Trophoblast cell (in vitro differentiated cells and primary cell): ENCODE data around the gene GDI2.
"Not testable (repeated sequence)": the region's sequence is repeated elsewhere in the genome, so short reads cannot be mapped to it uniquely, and the experiment has no call there.

Source experiments
- DNase-seq, 2 donors: peaks; one replicate each; pipeline ENCODE4 v3.0.0-alpha.2; 2016
- H2AFZ ChIP-seq: 2 replicates; pipeline ENCODE4 v1.6.1; 2013; ENCODE audit warnings: low read length, moderate library complexity, mild to moderate bottlenecking; ENCODE audit not compliant: insufficient read depth, poor library complexity
- H2AK5ac ChIP-seq: 2 replicates; pipeline ENCODE4 v1.6.1; 2013; ENCODE audit warnings: mild to moderate bottlenecking, low read length
- H2BK120ac ChIP-seq: 2 replicates; pipeline ENCODE4 v1.6.1; 2013; ENCODE audit warnings: low read length, mild to moderate bottlenecking, moderate library complexity; ENCODE audit not compliant: insufficient read depth, poor library complexity
- H2BK12ac ChIP-seq: 2 replicates; pipeline ENCODE4 v1.6.1; 2013; ENCODE audit warnings: mild to moderate bottlenecking, low read length, moderate library complexity
- H2BK5ac ChIP-seq: 2 replicates; pipeline ENCODE4 v1.6.1; 2013; ENCODE audit warnings: low read length, low read depth, moderate library complexity, mild to moderate bottlenecking; ENCODE audit not compliant: poor library complexity
- H3K14ac ChIP-seq: 2 replicates; pipeline ENCODE4 v1.6.1; 2013; ENCODE audit warnings: mild to moderate bottlenecking, low read length
- H3K18ac ChIP-seq: 2 replicates; pipeline ENCODE4 v1.6.1; 2013; ENCODE audit warnings: mild to moderate bottlenecking, low read length
- H3K23ac ChIP-seq: 2 replicates; pipeline ENCODE4 v1.6.1; 2013; ENCODE audit warnings: low read length
- H3K27ac ChIP-seq: 2 replicates; pipeline ENCODE4 v1.5.1; 2013; ENCODE audit warnings: low read depth, mild to moderate bottlenecking, inconsistent platforms, low read length, moderate library complexity
- H3K27me3 ChIP-seq: 2 replicates; pipeline ENCODE4 v1.6.1; 2013; ENCODE audit warnings: inconsistent platforms, mild to moderate bottlenecking, low read length, moderate library complexity; ENCODE audit not compliant: insufficient read depth
- H3K36me3 ChIP-seq, 2 experiments: 1 replicate in 1 of 2; 2 replicates in 1 of 2; pipeline ENCODE4 v1.6.1; 2013; ENCODE audit warnings: low read length in 2 of 2, mild to moderate bottlenecking in 2 of 2, moderate library complexity in 1 of 2; ENCODE audit not compliant: insufficient read depth in 2 of 2, control insufficient read depth in 1 of 2
- H3K4ac ChIP-seq: 2 replicates; pipeline ENCODE4 v1.6.1; 2013; ENCODE audit warnings: low read depth, mild to moderate bottlenecking, low read length, moderate library complexity
- H3K4me1 ChIP-seq, 2 experiments: 1 replicate in 1 of 2; 2 replicates in 1 of 2; pipeline ENCODE4 v1.6.1; 2013; ENCODE audit warnings: low read length in 2 of 2, mild to moderate bottlenecking in 2 of 2, moderate library complexity in 1 of 2; ENCODE audit not compliant: insufficient read depth in 2 of 2, control insufficient read depth in 1 of 2
- H3K4me2 ChIP-seq: 2 replicates; pipeline ENCODE4 v1.6.1; 2013; ENCODE audit warnings: inconsistent platforms, mild to moderate bottlenecking, low read length, moderate library complexity
- H3K4me3 ChIP-seq: 2 replicates; pipeline ENCODE4 v1.5.1; 2013; ENCODE audit warnings: mild to moderate bottlenecking, low read depth, low read length, inconsistent platforms
- H3K79me1 ChIP-seq: one replicate; pipeline ENCODE4 v1.6.1; 2013; ENCODE audit warnings: low read length
- H3K79me2 ChIP-seq: 2 replicates; pipeline ENCODE4 v1.6.1; 2013; ENCODE audit warnings: low read length, mild to moderate bottlenecking; ENCODE audit not compliant: control insufficient read depth, insufficient read depth, poor library complexity
- H3K9ac ChIP-seq: 2 replicates; pipeline ENCODE4 v1.6.1; 2013; ENCODE audit warnings: mild to moderate bottlenecking, low read length
- H3K9me3 ChIP-seq: 2 replicates; pipeline ENCODE4 v1.6.1; 2013; ENCODE audit warnings: low read depth, mild to moderate bottlenecking, control low read depth, inconsistent platforms, low read length; ENCODE audit not compliant: insufficient read depth
- H4K12ac ChIP-seq: 2 replicates; pipeline ENCODE4 v1.6.1; 2013; ENCODE audit warnings: low read depth, mild to moderate bottlenecking, low read length, moderate library complexity
- H4K8ac ChIP-seq: 2 replicates; pipeline ENCODE4 v1.6.1; 2013; ENCODE audit warnings: low read depth, mild to moderate bottlenecking, low read length, moderate library complexity
- H4K91ac ChIP-seq: one replicate; pipeline ENCODE4 v1.6.1; 2013; ENCODE audit warnings: low read depth, mild to moderate bottlenecking, low read length, moderate library complexity
- whole genome bisulfite sequencing: extraction: QIAGEN DNeasy Blood & Tissue Kit; methylation state at CpG from one replicate; pipeline ENCODE4 v1.1.7; 2013; ENCODE audit warnings: missing lambda C conversion rate; ENCODE audit not compliant: insufficient read length, insufficient coverage; ENCODE audit errors: extremely low coverage; 5-methylcytosine and 5-hydroxymethylcytosine counted together

Gene GDI2

GRCh38 chr10:5808783-5809392 is 4.3 kb downstream of the GDI2 start:
- not testable (repeated sequence) for H2BK12ac ChIP-seq, H4K8ac ChIP-seq, H3K9ac ChIP-seq, H3K4me1 ChIP-seq, H2AFZ ChIP-seq, H3K4me3 ChIP-seq, H4K91ac ChIP-seq, H3K9me3 ChIP-seq, H3K27me3 ChIP-seq, H3K14ac ChIP-seq, H2BK120ac ChIP-seq, H2BK5ac ChIP-seq, H4K12ac ChIP-seq, H2AK5ac ChIP-seq, H3K4me2 ChIP-seq, H3K27ac ChIP-seq, H3K23ac ChIP-seq, H3K18ac ChIP-seq, DNase-seq
- Histone ChIP-seq H3K79me2 (peaks cover 30% of the 10 kb centered on the region), H3K36me3 (peaks cover 9 to 14% of the 10 kb centered on the region in 2 experiments), H3K79me1 (peaks cover 11% of the 10 kb centered on the region), H3K4ac (peak overlapping the region; percentile 96)
- no CpG with 5 or more reads among the region's 7 CpGs for WGBS

- Histone ChIP-seq H2AFZ (no peak overlapping the region), H2AK5ac (no peak overlapping the region), H4K91ac (no peak overlapping the region), H3K79me1 (no peaks in the 10 kb centered on the region), H3K27me3 (no peaks in the 10 kb centered on the region), H3K14ac (no peak overlapping the region), H2BK12ac (no peak overlapping the region), H3K79me2 (peaks cover 20% of the 10 kb centered on the region), H3K27ac (no peak overlapping the region), H3K4ac (peak overlapping the region; percentile 21), H3K9me3 (no peaks in the 10 kb centered on the region), H3K4me1 (peaks cover 0 to 5% of the 10 kb centered on the region in 2 experiments), H2BK5ac (no peak overlapping the region), H3K18ac (no peak overlapping the region), H3K9ac (no peak overlapping the region), H4K12ac (no peak overlapping the region), H3K23ac (no peak overlapping the region), H4K8ac (no peak overlapping the region), H3K4me3 (no peak overlapping the region), H3K36me3 (peaks cover 10 to 14% of the 10 kb centered on the region in 2 experiments), H3K4me2 (no peak overlapping the region), H2BK120ac (no peak overlapping the region)
- WGBS: no CpG with 5 or more reads among the region's 2 CpGs
- no peak for DNase-seq
Observed at GRCh38 chr10:5806745-5807144, 6.5 kb downstream of the GDI2 start.

GRCh38 chr10:5805711-5806110 is 7.5 kb downstream of the GDI2 start:
- no peak overlapping the region for H3K23ac ChIP-seq
- H3K79me1 ChIP-seq: no peaks in the 10 kb centered on the region
- H3K27me3 ChIP-seq: no peaks in the 10 kb centered on the region
- H3K9me3 ChIP-seq: no peaks in the 10 kb centered on the region
- H2BK5ac ChIP-seq: no peak overlapping the region
- H3K14ac ChIP-seq: no peak overlapping the region
- H2AFZ ChIP-seq: no peak overlapping the region
- DNase-seq: no peak
- no peak overlapping the region for H3K27ac ChIP-seq
- H3K9ac ChIP-seq: no peak overlapping the region
- H3K18ac ChIP-seq: no peak overlapping the region
- H4K12ac ChIP-seq: no peak overlapping the region
- no peak overlapping the region for H2AK5ac ChIP-seq
- peaks cover 15 to 20% of the 10 kb centered on the region in 2 experiments for H3K36me3 ChIP-seq
- no peak overlapping the region for H2BK12ac ChIP-seq
- no peak overlapping the region for H3K4me2 ChIP-seq
- no peak overlapping the region for H4K8ac ChIP-seq
- H4K91ac ChIP-seq: no peak overlapping the region
- H2BK120ac ChIP-seq: no peak overlapping the region
- H3K4me3 ChIP-seq: no peak overlapping the region
- peaks cover 0 to 3% of the 10 kb centered on the region in 2 experiments for H3K4me1 ChIP-seq
- H3K4ac ChIP-seq: peak overlapping the region; percentile 97
- peaks cover 18% of the 10 kb centered on the region for H3K79me2 ChIP-seq
- WGBS: no CpG with 5 or more reads among the region's 4 CpGs

- Histone ChIP-seq H3K23ac (no peak overlapping the region), H3K27me3 (no peaks in the 10 kb centered on the region), H2BK12ac (no peak overlapping the region), H4K91ac (no peak overlapping the region), H3K9ac (no peak overlapping the region), H2BK5ac (no peak overlapping the region), H3K36me3 (peaks cover 15 to 20% of the 10 kb centered on the region in 2 experiments), H3K4ac (peak overlapping the region; percentile 97), H3K14ac (no peak overlapping the region), H3K79me1 (no peaks in the 10 kb centered on the region), H3K79me2 (peaks cover 16% of the 10 kb centered on the region), H4K8ac (no peak overlapping the region), H4K12ac (no peak overlapping the region), H3K4me2 (no peak overlapping the region), H2BK120ac (no peak overlapping the region), H3K18ac (no peak overlapping the region), H3K27ac (no peak overlapping the region), H2AFZ (no peak overlapping the region), H3K4me1 (peaks cover 0 to 3% of the 10 kb centered on the region in 2 experiments), H2AK5ac (no peak overlapping the region), H3K9me3 (no peaks in the 10 kb centered on the region), H3K4me3 (no peak overlapping the region)
- WGBS: no CpG with 5 or more reads among the region's 2 CpGs
- no peak for DNase-seq
Observed at GRCh38 chr10:5805260-5805659, 8.0 kb downstream of the GDI2 start.
